HL-60/S4 treated with phorbol 12-myristate 13-acetate at 8.2 ng/mL for 4 days and 3 days (cell line): Measurements from ENCODE around the gene WDR48.
"Not testable (repeated sequence)": the region's sequence is repeated elsewhere in the genome, so short reads cannot be mapped to it uniquely, and the experiment has no call there.

Source experiments
- in situ Hi-C: fragments of 300-500 bp; cut with MboI; formaldehyde crosslinking; loops from 2 replicates; pipeline ENCODE4 v1.15.0; 2022; ENCODE audit warnings: low sequenced_read_pairs

WDR48 gene

DNA sequence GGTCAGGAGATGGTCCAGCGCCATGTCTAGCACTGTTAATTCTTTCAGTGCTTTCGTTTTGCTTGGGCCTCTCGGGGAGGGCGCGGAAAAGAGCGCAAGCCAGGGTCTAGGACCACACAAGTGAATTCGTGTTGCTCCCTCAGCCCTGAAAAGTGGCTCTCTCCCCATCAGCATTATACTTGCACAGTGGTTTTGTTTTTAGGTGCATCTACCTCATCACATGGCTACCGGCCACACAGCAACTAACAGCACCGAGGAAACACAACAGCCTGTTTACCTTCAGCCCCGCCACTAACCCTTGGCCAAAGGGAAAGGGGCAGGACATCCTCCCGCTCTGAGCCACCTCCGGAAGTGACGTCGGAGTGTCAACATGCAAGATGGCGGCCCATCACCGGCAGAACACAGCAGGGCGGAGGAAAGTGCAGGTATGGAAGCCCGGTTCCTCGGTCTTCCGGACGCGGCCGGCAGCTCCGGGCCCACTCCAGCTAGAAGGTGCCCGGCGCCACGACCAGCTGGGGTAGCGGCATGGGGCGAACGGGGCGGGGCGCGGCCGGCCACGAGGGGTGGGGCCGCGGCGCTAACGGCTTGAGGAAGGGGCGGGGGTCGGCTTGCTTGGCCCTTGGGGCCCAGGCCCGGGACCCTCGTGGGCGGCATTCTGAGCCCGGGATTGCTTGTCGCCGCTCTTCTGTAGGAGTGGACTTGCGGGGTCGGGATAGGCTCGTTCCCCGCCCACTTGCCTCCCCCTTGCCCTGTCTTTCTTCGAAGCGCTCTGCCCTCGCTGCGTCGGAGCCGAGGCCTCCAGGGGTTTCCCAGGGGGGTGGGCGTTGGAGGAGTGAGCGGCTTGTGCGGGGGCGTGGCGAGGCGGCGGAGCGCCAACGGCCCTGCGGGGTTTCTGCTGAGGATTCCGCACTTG, at the start of gene WDR48, which contains the start of gene SCN11A:
TSS of gene WDR48 (plus strand) at position 368 of the 913 bp plus-strand sequence. CDS start at position 378, 10 bp downstream.
TSS of gene SCN11A (minus strand) at position 296 of the 913 bp plus-strand sequence. CDS start 101,582 bp downstream, outside the sequence.
- in situ Hi-C loops, result no loop called here

DNA sequence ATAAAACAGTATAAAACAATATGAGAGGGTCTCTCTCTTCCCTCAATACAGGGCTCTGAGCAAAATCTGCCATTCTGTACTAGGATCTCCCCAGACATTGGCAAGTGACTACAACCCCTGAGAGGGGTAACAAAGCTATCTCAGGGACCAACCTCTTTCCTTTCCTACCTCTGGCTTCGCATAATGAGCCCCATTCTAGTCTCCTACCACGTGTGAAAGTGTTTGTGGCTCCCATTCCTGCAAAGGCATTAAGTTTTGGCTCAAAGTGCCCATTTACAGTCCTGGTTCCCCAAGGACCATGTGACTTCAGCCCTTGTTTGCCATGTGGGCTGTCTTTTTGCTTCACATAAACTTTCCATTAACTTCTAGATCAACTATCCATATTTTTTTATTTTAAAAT, 46.5 kb upstream of the WDR48 start:
- in situ Hi-C loops, result no loop called here

DNA sequence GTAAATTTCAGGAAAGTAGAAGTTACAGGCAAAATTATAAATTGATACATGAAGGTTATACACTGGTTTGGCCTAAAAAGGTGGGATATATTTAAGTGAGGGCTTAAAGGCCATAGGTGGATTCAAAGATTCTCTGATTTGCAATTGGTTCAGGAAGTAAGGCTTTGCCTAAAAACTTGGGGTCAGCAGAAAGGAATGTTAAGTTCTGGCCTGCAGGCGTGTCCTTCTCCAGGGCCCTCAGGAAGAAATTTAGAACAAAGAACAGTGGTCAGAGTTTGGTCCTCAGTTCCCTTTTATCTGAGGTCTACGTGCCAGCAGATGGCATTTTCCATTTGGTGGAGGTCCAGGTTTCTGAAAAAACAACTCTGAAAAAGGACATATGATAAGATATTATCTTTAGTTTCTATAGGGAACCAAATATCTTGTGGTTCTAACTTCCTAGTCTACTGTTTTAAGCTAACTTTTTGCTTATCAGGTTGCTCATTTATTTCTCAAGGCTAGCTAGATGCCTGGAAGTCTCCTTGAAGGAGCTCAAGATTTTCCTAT, 40.6 kb upstream of the WDR48 start:
- in situ Hi-C loops, result no loop called here

DNA sequence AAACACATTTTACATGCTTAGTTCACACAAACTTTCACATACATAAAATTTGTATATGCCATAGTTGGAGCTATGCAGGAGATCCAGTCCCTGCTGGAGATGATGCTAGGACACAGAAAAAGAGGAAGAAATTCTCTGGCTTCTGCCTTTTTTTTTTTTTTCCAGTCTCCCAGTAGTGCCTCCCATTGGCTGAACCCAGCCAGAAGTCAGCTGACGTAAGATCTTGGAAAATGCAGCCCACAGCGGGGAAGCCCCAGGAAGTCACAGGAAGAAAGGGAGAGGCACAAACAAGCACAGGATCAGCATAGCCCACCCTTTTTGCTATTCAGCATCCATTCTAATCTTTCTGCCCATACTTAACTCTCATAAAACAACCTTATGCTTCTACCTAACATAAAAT, 38.5 kb upstream of the WDR48 start:
- in situ Hi-C loops, result no loop called here

DNA sequence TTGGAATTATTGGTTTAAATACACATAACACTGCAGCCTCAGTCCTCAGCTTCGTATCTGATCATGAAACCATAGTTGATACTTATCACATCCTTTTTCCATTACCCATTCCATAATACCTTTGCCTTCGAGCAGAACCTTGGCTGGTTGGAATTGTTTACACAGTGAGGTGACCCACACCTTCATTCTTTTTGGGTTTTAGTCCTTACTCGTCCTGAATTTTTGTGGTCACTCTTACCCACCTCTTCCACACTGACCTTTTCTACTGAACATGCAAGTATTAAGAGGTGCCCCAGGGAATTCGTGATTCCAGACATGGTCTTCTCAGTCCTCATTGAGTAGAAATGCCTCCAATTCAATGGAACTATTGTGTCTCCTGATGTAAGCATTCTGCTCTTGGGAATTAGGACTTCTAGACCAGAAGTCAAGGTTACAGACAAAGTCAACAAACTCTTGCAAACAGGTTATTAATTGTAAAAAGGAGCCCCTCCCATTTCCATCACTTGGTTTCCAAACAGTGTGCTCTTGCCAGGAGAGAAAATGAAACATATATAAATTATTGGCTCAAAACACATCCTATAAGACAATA, 37.8 kb upstream of the WDR48 start:
- in situ Hi-C loops, result no loop called here

DNA sequence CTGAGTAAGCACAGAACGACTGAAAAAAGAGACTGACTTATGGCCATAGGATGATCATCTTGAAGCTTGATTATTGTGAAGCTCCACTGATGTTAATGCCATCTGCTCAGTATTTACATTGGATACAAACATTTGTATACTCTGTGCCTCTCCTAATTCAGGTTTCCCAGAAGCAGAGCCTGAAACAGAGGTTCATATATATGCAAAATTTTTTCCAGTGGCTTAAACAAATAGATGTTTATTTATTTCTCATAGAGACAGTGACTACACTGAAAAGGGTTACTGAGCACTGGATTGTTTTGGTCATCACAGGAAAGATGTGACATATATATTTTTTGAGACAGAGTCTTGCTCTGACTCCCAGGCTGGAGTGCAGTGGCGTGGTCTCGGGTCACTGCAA, 36.4 kb upstream of the WDR48 start:
- in situ Hi-C loops, result no loop called here

DNA sequence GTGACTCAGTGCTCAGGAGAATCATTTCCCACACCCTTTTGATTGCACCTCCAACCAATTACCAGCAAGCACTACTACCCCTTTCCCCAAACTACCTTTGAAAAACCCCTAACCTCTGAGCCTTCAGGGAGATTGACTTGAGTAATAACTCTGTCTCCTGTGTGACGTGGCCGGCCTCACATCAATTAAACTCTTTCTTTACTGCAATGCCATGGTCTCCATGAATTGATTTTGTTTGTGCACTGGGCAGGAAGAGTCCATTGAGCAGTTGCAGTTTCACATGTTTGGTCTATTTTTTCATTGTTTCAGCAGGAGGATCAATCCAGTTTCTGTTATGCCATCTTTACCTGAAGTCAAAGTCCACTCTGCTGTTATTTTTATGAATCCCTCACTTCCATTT, 32.5 kb upstream of the WDR48 start:
- in situ Hi-C loops, result no loop called here

DNA sequence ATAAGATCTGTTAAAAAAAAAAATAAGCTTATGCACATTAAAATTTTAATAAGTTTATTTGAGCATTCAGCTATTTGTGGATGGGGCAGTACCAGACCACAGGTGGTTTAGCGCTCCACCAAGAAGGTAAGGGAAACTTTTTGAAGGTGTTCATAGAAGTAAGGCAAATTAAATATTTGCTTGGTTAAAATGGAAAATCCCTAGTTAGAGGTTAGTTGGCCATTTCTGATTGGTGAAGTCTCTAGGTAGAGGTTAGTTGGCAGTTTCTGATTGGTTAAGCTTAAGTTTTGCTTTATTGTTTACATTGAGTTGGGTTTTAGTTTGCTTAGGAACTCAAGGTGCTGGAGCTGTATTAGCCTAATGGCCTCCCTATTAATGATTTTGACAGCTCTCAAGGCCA, 30.8 kb upstream of the WDR48 start:
- in situ Hi-C loops, result no loop called here

DNA sequence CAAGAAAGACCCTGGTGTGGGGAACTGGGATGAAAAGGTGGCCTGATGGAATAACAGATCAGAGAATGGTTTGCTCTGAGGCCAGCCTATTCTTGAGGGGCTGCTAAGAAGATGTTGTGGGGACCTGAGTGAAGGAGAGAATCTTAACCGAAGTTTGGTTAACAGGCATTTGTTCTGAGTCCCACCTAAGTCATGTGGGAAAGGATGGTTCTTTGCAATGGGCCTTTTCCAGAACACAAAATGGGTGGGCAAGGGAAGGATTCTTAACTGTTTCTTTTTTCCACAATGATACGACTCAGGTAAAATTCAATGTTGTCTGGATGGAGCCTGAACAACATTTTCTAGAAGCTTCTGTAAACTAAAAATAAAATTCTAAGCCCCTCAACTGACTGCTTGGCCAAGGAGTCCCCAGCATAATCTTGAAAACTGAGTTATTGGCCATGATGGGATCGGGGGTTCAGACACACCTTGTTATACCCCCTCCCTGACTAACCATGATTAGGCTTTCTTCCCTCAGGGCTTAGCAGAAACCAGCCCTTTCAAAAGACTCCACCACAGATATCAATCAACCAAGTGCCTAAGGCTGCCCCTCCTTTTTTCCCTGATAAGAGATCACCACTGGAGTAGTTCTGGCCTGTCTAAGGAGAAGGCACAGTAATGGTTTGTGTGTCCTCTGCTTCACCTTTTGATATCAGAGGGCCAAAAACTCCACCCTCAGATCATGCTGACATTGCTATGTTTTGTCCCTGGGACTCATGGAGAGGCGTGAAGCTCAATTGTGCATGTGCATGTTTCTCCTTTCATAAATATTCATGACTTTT, 30.1 kb upstream of the WDR48 start:
- in situ Hi-C loops, result no loop called here

DNA sequence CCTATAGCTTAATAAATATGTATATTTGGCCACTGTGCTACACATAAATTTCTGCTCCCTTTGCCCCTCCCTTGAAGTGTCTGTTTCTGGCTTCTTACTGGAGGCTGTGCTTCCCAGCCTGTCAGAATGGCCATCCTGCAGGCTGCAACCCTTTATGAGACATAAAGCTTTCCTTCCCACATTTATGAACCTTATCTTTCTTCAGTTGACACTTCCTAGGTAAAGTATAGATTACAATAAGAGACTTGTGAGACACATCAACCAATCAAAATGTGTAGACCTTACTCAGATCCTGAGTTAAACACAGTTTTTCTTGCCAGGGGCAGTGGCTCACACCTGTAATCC, 29.6 kb upstream of the WDR48 start:
- in situ Hi-C loops, result no loop called here

DNA sequence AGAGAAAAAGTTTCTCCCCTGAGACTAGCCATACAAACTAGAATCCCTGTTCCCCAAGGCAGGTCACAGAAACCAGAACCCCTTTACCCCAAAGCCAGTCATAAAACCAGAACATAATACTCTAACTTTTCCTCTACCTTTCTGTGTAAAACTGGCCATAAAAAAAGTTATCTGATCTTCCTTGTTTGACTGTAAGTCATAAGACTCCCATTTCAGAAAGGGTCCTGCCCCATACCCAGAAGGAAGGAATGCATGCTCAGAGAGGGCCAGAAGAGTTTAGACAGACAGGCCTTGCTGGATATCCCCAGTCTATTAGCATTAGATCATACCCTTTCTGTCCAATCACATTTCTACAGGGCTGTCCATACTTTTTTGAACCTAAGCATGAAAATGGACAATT, 27.3 kb upstream of the WDR48 start:
- in situ Hi-C loops, result no loop called here

DNA sequence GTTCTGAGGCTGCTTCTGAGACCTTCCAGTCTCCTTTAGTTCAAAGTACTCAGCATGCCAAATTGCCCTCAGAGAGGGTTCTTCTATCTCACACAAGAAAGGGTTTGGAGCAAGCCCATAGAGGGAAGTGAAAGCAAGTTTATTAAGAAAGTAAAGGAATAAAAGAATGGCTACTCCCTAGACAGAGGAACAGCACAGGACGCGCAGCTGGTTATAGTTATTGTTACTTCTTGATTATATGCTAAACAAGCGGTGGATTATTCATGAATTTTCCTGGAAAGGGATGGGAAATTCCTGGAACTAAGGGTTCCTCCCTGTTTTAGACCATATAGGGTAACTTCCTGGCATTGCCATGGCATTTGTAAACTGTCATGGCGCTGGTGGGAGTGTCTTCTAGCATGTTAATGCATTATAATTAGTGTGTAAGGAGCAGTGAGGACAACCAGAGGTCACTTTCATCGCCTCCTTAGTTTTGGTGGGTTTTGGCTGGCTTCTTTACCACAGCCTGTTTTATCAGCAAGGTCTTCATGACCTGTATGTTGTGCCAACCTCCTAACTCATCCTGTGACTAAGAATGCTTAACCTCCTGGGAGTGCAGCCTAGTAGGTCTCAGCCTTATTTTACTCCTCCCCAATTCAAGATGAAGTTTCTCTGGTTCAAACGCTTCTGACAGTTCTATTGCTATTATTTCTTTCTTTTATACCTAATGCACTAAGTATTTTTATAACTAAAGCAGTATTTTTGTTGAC, 26.4 kb upstream of the WDR48 start:
- in situ Hi-C loops, result no loop called here

DNA sequence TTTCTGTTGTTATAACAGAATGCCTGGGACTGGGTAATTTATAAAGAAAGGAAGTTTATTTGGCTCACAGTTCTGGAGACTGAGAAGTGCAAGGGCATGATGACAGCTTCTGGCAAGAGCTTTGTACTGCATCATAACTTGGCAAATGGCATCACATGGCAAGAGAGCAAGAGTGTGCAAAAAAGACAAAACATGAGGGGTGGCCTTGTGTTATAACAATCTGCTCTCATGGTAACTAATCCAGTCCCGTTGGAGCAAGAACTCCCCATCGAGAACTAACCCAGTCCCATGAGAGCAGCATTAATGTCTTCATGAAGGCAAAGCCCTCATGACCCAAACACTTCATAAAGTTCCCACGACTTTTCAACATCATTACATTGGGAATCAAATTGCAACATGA, 23.3 kb upstream of the WDR48 start:
- in situ Hi-C loops, result no loop called here

DNA sequence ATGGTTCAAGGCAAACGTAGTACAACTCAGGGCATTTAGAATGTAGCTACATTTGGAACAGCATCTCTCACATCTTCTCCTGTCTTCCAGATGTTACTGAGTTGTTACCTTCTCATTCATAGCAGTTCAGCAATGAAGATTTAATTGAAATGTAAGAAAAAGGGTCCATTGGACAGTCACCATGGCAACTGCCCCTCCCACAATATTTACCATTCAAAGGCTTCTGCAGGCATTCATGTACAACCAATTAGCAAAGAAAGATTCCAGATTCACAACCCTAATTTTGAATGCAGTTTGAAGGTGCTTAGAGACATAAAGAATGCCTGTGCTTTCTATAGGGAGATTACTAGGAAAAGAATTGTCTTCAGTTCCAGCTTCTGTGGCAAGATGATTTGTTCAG, 22.3 kb upstream of the WDR48 start:
- in situ Hi-C loops, result no loop called here

DNA sequence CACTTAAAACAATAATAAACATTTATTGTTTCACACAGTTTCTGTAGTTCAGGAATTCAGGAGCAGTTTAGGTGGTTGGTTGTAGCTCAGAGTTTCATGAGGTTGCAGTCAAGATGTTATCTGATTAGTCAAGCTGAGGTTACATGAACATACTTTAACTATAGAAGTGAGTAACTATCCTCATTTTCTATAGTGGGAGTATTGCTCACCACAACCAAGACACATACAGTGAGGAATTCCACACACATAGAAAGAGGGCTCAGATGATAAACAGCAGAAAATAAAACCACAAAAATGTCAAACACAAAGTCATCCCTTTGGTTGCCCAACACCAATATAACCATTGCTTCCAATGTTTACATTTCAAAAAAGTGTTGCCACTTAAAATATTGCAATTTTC, 13.7 kb upstream of the WDR48 start:
- in situ Hi-C loops, result no loop called here

DNA sequence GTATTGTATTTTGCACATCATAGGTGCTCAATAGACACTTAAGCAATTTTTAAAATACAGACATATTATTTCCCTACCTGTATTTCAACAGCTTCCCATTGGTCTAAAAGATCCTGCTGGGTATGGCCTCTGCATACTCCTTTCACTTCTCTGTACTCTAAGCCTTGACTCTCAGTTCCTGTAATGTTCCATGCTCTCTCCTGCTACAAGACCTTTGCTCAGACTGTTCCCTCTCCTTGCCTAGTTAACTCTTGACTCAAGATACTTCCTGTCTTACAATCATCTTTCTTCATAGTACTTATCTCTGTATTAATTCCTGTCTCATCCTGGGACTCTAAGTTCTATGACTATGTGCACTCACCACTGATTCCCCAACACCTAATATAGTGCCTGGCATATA, 1.8 kb upstream of the WDR48 start:
- in situ Hi-C loops, result no loop called here

DNA sequence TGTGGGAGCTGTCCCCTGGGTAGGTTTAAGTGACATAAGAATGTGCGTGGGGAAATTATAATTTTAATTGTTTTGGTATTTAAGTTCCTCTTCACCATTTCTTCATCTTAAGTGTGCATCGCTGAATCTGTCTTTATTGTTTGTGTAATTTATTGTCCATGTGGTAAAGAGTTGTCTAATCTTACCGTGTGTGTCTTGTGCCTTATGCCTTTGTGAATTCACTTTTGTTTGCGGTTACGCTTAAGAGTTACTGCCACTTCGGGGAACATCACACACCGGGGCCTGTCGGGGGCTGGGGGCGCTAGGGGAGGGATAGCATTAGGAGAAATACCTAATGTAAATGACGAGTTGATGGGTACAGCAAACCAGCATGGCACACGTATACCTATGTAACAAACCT, 767 bp downstream of the WDR48 start:
- in situ Hi-C loops, result no loop called here

DNA sequence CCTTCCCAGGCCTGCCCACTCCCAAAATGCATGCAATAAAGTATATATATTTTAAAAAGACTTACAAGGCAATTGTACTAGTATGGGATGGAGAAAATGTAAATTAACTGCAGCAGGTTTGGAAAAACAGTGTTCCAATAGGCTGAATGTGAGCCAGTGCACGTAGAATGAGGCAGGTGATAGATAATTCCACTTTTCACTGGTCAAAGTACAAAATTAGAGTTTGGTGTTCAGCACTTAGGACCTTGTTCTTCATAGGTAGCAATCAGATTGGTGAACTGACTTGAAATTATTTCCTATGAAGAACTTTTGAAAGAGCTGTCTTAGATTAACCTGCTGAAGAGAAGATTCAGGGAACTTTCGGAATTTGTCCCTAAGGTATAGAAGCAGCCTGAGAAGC, 1.9 kb downstream of the WDR48 start:
- in situ Hi-C loops, result no loop called here

DNA sequence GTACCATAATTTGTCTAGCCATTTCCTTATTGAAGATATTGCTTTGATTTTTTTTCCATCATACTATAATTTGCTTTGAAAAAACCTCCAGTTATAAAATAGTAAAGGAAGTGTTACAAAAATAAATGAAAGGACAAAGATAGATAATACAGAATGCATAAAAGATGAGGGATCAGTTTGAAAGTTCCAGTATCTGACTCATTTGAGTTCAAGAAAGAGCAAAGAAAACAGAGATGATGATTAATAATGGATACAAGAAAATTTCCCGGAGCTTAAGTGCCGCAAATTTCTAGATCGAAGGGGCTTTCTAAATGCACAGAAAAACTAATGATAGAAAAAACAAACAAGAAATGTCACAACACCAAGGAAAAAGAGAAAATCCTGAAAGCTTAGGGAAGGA, 4.3 kb downstream of the WDR48 start:
- in situ Hi-C loops, result no loop called here

DNA sequence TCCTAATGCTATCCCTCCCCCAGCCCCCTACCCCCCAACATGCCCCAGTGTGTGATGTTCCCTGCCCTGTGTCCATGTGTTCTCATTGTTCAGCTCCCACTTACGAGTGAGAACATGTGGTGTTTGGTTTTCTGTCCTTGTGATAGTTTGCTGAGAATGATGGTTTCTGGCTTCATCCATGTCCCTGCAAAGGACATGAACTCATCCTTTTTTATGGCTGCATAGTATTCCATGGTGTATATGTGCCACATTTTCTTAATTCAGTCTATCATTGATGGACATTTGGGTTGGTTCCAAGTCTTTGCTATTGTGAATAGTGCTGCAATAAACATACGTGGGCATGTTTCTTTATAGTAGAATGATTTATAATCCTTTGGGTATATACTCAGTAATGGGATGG, 9.4 kb downstream of the WDR48 start:
- in situ Hi-C loops, result not testable (repeated sequence)

DNA sequence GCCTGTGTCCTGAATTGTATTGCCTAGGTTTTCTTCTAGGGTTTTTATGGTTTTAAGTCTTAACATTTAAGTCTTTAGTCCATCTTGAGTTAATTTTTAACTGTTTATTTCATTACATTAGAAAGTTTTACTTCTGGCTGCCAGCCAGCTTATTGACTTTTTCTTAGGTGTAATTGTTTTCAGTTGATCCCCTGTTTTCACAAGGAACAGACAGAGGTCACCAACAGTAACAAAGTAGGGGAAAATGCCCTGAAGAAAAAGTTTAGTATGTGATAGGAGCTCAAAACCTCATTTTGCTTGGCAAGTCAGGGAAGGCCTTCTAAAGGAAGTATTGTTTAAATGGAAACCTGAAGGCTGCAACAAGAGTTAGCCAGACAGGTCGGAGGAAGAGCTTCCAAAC, 10.4 kb downstream of the WDR48 start:
- in situ Hi-C loops, result no loop called here
